GM19035 (cell line): ENCODE data around the gene NOA1.

Experiments used
- ATAC-seq: cut with Tn5 transposase; IDR thresholded peaks from one replicate; pipeline ENCODE4 v1.9.1; 2021; ENCODE audit not compliant: unreplicated experiment

Gene NOA1

GRCh38 chr4:56977321-56978012 lies at the start of gene NOA1:
NOA1 (minus strand) TSS chr4:56977606; CDS start chr4:56977585, 21 bp downstream.
- peak; percentile 78 for ATAC-seq

GRCh38 chr4:57023104-57023503 lies 45.7 kb upstream of the NOA1 start:
- no peak for ATAC-seq

GRCh38 chr4:57020467-57021101 lies 43.2 kb upstream of the NOA1 start:
- ATAC-seq, result no peak

GRCh38 chr4:57018980-57019379 lies 41.6 kb upstream of the NOA1 start:
- no peak for ATAC-seq

GRCh38 chr4:57013543-57014120 lies 36.2 kb upstream of the NOA1 start:
- ATAC-seq, result no peak

GRCh38 chr4:56999751-57000150 lies 22.3 kb upstream of the NOA1 start:
- no peak for ATAC-seq

- ATAC-seq, result no peak
Measured at GRCh38 chr4:56995525-56995924, 18.1 kb upstream of the NOA1 start.

GRCh38 chr4:56990109-56990905 lies 12.9 kb upstream of the NOA1 start:
- no peak for ATAC-seq

- no peak for ATAC-seq
Measured at GRCh38 chr4:56986952-56987351, 9.5 kb upstream of the NOA1 start.

GRCh38 chr4:56986192-56986591 lies 8.8 kb upstream of the NOA1 start:
- ATAC-seq, result no peak

GRCh38 chr4:56981795-56982201 lies 4.4 kb upstream of the NOA1 start:
- no peak for ATAC-seq

GRCh38 chr4:56979421-56980072 lies 2.1 kb upstream of the NOA1 start:
- ATAC-seq, result no peak

GRCh38 chr4:56978750-56979303 lies 1.4 kb upstream of the NOA1 start, which contains the start of gene POLR2B:
POLR2B (plus strand) TSS chr4:56978896; CDS start chr4:56978986, 90 bp downstream.
- ATAC-seq, result peak; percentile 53

- peak; percentile 33 for ATAC-seq
Measured at GRCh38 chr4:56976837-56977320, 527 bp downstream of the NOA1 start.

GRCh38 chr4:56976283-56976836 lies 1.0 kb downstream of the NOA1 start:
- ATAC-seq, result no peak

GRCh38 chr4:56973336-56973735 lies 4.1 kb downstream of the NOA1 start:
- ATAC-seq, result no peak

- no peak for ATAC-seq
Measured at GRCh38 chr4:56972809-56973208, 4.6 kb downstream of the NOA1 start.

GRCh38 chr4:56972389-56972788 lies 5.0 kb downstream of the NOA1 start:
- no peak for ATAC-seq

- ATAC-seq, result no peak
Measured at GRCh38 chr4:56971383-56971782, 6.0 kb downstream of the NOA1 start.

GRCh38 chr4:56961107-56961500 lies 16.3 kb downstream of the NOA1 start:
- no peak for ATAC-seq
